ENCODE results near the gene SMOC2.

GRCh38 chr6:168562576-168563151, 121.7 kb downstream of the SMOC2 start:
- TF ChIP-seq, protein P1, sequence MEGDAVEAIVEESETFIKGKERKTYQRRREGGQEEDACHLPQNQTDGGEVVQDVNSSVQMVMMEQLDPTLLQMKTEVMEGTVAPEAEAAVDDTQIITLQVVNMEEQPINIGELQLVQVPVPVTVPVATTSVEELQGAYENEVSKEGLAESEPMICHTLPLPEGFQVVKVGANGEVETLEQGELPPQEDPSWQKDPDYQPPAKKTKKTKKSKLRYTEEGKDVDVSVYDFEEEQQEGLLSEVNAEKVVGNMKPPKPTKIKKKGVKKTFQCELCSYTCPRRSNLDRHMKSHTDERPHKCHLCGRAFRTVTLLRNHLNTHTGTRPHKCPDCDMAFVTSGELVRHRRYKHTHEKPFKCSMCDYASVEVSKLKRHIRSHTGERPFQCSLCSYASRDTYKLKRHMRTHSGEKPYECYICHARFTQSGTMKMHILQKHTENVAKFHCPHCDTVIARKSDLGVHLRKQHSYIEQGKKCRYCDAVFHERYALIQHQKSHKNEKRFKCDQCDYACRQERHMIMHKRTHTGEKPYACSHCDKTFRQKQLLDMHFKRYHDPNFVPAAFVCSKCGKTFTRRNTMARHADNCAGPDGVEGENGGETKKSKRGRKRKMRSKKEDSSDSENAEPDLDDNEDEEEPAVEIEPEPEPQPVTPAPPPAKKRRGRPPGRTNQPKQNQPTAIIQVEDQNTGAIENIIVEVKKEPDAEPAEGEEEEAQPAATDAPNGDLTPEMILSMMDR (IDR thresholded peaks at IDR 0.05): no peak
- no peak for TF ChIP-seq POLR2A (IDR thresholded peaks at IDR 0.05)

Data from prostate gland (tissue), 2 donors.